HL-60 (cell line): Measurements from ENCODE around the gene PLEKHD1.

Source experiments
- DNase-seq, 2 experiments: peaks; one replicate each; pipeline ENCODE4 v3.0.0-alpha.2; 2010 to 2020; ENCODE audit warnings: low read depth in 1 of 2, low spot score in 1 of 2
- H3K27ac ChIP-seq: fragments of 250-450 bp; sonication (Bioruptor Pico); replicated peaks from 2 replicates; pipeline ENCODE4 v1.5.1; 2020; ENCODE audit warnings: mild to moderate bottlenecking, moderate library complexity
- H3K27me3 ChIP-seq: fragments of 250-450 bp; sonication (Bioruptor Pico); 2 replicates; pipeline ENCODE4 v1.5.1; 2021; ENCODE audit warnings: mild to moderate bottlenecking, moderate library complexity; ENCODE audit not compliant: insufficient read depth, poor library complexity, severe bottlenecking
- H3K4me3 ChIP-seq: replicated peaks from 2 replicates; pipeline ENCODE4 v1.5.1; 2011; ENCODE audit warnings: mild to moderate bottlenecking, control low read depth, low read length; ENCODE audit not compliant: insufficient read depth
- CTCF ChIP-seq: IDR thresholded peaks from one replicate; pipeline ENCODE4 v1.5.1; 2011; ENCODE audit warnings: low read length, control low read depth, inconsistent platforms; ENCODE audit not compliant: insufficient read depth
- GABPA ChIP-seq: IDR thresholded peaks from 2 replicates; pipeline ENCODE4 v1.6.1; 2012; ENCODE audit warnings: low read depth
- POLR2AphosphoS5 ChIP-seq: IDR thresholded peaks from 2 replicates; pipeline ENCODE4 v1.6.1; 2012; ENCODE audit warnings: low read depth
- SPI1 ChIP-seq: IDR thresholded peaks from 2 replicates; pipeline ENCODE4 v1.6.1; 2012; ENCODE audit warnings: low read depth, mild to moderate bottlenecking, borderline replicate concordance
- TF ChIP-seq, protein P1 (sequence below): IDR thresholded peaks from 2 replicates; pipeline ENCODE4 v1.6.1; 2012; ENCODE audit warnings: low read depth; ENCODE audit not compliant: insufficient replicate concordance

Gene PLEKHD1

DNA sequence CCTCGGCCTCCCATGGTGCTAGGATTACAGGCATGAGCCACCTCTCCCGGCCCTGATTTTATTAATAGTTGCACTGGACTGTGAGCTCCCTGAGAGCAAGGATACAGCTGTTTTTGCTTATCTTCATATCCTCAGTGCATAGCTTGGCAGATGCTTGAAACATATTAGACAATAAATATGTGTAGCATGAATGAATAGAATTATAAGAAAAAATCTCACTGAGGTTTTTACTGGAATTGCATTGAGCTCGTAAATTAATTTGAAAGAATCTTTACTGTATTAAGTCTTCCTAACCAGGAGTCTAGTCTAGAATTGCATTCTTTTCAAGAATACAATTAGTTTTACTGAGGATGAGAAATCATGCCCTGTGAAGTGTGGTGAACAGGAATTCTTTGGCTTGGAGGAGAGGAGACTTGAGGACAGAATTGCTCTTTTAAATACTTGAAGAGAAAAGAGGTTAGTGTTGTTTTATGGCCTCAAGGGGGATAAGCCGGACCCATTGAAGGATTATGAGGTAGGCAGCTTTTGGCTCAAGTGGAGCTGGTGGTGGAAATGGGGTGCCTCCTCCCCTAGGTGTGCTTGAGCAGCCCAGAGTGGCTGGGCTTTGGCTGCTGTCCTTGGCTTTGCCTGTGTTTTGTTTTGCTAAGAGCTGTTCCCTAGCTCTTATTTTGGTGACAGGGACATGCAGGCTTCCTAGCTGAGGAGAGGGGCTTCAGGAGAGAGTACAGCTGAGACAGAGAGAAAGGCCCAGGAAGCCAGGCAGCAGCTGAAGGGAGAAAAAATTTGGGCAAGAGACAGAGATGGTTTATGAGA, 34.0 kb downstream of the PLEKHD1 start:
- no peak overlapping the region for H3K27ac ChIP-seq
- no peak for TF ChIP-seq GABPA
- TF ChIP-seq SPI1: no peak
- TF ChIP-seq CTCF: no peak
- no peak for TF ChIP-seq POLR2AphosphoS5
- TF ChIP-seq, protein P1, sequence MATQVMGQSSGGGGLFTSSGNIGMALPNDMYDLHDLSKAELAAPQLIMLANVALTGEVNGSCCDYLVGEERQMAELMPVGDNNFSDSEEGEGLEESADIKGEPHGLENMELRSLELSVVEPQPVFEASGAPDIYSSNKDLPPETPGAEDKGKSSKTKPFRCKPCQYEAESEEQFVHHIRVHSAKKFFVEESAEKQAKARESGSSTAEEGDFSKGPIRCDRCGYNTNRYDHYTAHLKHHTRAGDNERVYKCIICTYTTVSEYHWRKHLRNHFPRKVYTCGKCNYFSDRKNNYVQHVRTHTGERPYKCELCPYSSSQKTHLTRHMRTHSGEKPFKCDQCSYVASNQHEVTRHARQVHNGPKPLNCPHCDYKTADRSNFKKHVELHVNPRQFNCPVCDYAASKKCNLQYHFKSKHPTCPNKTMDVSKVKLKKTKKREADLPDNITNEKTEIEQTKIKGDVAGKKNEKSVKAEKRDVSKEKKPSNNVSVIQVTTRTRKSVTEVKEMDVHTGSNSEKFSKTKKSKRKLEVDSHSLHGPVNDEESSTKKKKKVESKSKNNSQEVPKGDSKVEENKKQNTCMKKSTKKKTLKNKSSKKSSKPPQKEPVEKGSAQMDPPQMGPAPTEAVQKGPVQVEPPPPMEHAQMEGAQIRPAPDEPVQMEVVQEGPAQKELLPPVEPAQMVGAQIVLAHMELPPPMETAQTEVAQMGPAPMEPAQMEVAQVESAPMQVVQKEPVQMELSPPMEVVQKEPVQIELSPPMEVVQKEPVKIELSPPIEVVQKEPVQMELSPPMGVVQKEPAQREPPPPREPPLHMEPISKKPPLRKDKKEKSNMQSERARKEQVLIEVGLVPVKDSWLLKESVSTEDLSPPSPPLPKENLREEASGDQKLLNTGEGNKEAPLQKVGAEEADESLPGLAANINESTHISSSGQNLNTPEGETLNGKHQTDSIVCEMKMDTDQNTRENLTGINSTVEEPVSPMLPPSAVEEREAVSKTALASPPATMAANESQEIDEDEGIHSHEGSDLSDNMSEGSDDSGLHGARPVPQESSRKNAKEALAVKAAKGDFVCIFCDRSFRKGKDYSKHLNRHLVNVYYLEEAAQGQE: no peak
- no peak for DNase-seq
- H3K4me3 ChIP-seq: no peak overlapping the region
- no peaks in the 10 kb centered on the region for H3K27me3 ChIP-seq

GRCh38 chr14:69519204-69520100, 34.9 kb downstream of the PLEKHD1 start:
- DNase-seq: no peak
- Histone ChIP-seq H3K4me3 (no peak overlapping the region), H3K27me3 (no peaks in the 10 kb centered on the region), H3K27ac (no peak overlapping the region)
- TF ChIP-seq CTCF (no peak), GABPA (no peak)
- TF ChIP-seq, protein P1: no peak

DNA sequence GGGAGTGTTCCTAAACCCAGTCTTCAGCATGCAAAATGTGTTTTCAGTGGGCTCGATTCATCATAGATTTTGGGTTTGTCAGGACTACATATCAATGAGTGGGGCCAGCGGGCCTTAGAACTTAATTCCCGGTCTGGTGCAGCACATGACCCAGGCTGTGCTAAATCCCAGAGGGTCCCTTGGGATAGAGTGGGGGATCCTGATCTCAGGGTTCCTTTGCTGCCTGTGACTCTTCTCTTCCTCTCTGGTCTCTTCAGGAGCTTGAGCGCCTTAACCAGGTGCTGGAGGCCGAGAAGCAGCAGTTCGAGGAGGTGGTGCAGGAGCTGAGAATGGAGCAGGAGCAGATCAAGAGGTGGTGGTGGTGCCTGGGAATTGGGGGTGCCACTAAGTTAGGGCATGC, 37.5 kb downstream of the PLEKHD1 start:
- Histone ChIP-seq H3K27ac (no peak overlapping the region), H3K27me3 (no peaks in the 10 kb centered on the region), H3K4me3 (no peak overlapping the region)
- DNase-seq: no peak
- TF ChIP-seq GABPA (no peak), SPI1 (no peak), CTCF (no peak), POLR2AphosphoS5 (no peak)
- TF ChIP-seq, protein P1: no peak
